Loucy (cell line): ENCODE measurements around the gene PFKFB4.

ENCODE experiments used
- H2AFZ ChIP-seq: fragments of 200-600 bp; sonication (generic); 2 replicates; pipeline ENCODE4 v1.6.0; 2016; ENCODE audit warnings: antibody characterized with exemption, mild to moderate bottlenecking, low read length, moderate library complexity
- H3F3A ChIP-seq: fragments of 200-600 bp; 2 replicates; pipeline ENCODE4 v1.6.0; 2016; ENCODE audit warnings: antibody characterized with exemption, low read depth, mild to moderate bottlenecking
- H3K27me3 ChIP-seq: fragments of 200-600 bp; sonication (generic); 2 replicates; pipeline ENCODE4 v1.6.1; 2014; ENCODE audit warnings: low read length, mild to moderate bottlenecking; ENCODE audit not compliant: insufficient read depth, poor library complexity, severe bottlenecking
- H3K36me3 ChIP-seq: fragments of 200-600 bp; sonication (generic); 2 replicates; pipeline ENCODE4 v1.6.1; 2016; ENCODE audit warnings: low read length; ENCODE audit not compliant: insufficient read depth
- H3K4me1 ChIP-seq: fragments of 200-600 bp; sonication (generic); 2 replicates; pipeline ENCODE4 v1.5.1; 2014; ENCODE audit warnings: low read length, mild to moderate bottlenecking; ENCODE audit not compliant: insufficient read depth, poor library complexity, severe bottlenecking
- H3K4me2 ChIP-seq: fragments of 200-600 bp; sonication (generic); 2 replicates; pipeline ENCODE4 v1.6.0; 2014; ENCODE audit warnings: antibody characterized with exemption, low read length, low read depth, mild to moderate bottlenecking; ENCODE audit not compliant: poor library complexity, severe bottlenecking
- H3K4me3 ChIP-seq: fragments of 200-600 bp; sonication (generic); 2 replicates; pipeline ENCODE4 v1.5.1; 2014; ENCODE audit warnings: low read length, mild to moderate bottlenecking, mixed read lengths; ENCODE audit not compliant: poor library complexity, severe bottlenecking
- H3K79me2 ChIP-seq: fragments of 200-600 bp; sonication (generic); 2 replicates; pipeline ENCODE4 v1.6.1; 2014; ENCODE audit warnings: low read length; ENCODE audit not compliant: insufficient read depth
- H3K9ac ChIP-seq: fragments of 200-600 bp; sonication (generic); 2 replicates; pipeline ENCODE4 v1.6.0; 2014; ENCODE audit warnings: mild to moderate bottlenecking, low read depth, low read length, moderate library complexity; ENCODE audit not compliant: poor library complexity, severe bottlenecking
- H3K9me2 ChIP-seq: fragments of 200-600 bp; sonication (generic); replicated peaks from 2 replicates; pipeline ENCODE4 v1.6.1; 2016; ENCODE audit warnings: low read depth, low read length, mixed read lengths
- H3K9me3 ChIP-seq: fragments of 200-600 bp; sonication (generic); 2 replicates; pipeline ENCODE4 v1.6.1; 2014; ENCODE audit warnings: mild to moderate bottlenecking, antibody characterized with exemption, low read length, low read depth; ENCODE audit not compliant: insufficient read depth
- H4K20me1 ChIP-seq: fragments of 200-600 bp; sonication (generic); 2 replicates; pipeline ENCODE4 v1.6.0; 2014; ENCODE audit warnings: antibody characterized with exemption, low read length, mild to moderate bottlenecking; ENCODE audit not compliant: insufficient read depth, poor library complexity, severe bottlenecking
- CTCF ChIP-seq: fragments of 200-600 bp; sonication (generic); conservative IDR thresholded peaks from 2 replicates; pipeline ENCODE4 v1.5.1; 2014; ENCODE audit warnings: mild to moderate bottlenecking, antibody characterized with exemption, low read length
- EZH2phosphoT487 ChIP-seq: fragments of 200-600 bp; IDR thresholded peaks from 2 replicates; pipeline ENCODE4 v1.6.1; 2018; ENCODE audit warnings: antibody characterized with exemption, mild to moderate bottlenecking, moderate library complexity, borderline replicate concordance

The PFKFB4 gene

GRCh38 chr3:48561045-48561736 is 4.6 kb upstream of the PFKFB4 start:
- TF ChIP-seq EZH2phosphoT487: no peak
- no peak; the same call in 1 of the 2 replicates for TF ChIP-seq CTCF
- Histone ChIP-seq H2AFZ (no peak overlapping the region), H4K20me1 (peaks cover under 1% of the 10 kb centered on the region), H3K9me2 (no peaks in the 10 kb centered on the region), H3K9ac (no peak overlapping the region), H3K4me1 (peaks cover 61% of the 10 kb centered on the region), H3K9me3 (no peaks in the 10 kb centered on the region), H3K4me2 (peak overlapping the region; percentile 50), H3K4me3 (peak overlapping the region; percentile 33), H3K27me3 (no peaks in the 10 kb centered on the region), H3F3A (no peaks in the 10 kb centered on the region), H3K79me2 (peaks cover 4% of the 10 kb centered on the region), H3K36me3 (no peaks in the 10 kb centered on the region)

DNA sequence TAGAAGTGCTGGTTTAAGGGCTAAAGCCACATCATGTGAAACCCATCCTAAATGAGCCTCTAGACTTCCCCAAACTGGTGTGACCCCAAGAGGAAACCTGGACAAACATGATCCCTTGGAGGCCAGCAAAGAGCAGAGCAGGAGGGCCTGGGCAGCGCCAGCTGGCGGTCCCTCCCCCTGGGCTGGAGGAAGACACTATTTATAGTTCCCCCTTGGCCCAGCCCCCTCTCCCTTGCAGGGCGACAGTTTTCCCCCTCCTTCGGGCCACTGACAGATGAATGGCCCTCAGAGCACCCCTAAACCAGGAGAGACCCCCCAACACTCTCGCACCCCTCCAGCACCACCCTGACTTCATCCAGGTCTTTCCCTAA is 4.0 kb upstream of the PFKFB4 start:
- peaks cover 56% of the 10 kb centered on the region for H3K4me1 ChIP-seq
- no peaks in the 10 kb centered on the region for H3K36me3 ChIP-seq
- peaks cover 4% of the 10 kb centered on the region for H4K20me1 ChIP-seq
- no peaks in the 10 kb centered on the region for H3K9me2 ChIP-seq
- no peak overlapping the region for H2AFZ ChIP-seq
- H3K9ac ChIP-seq: peak overlapping the region; percentile 43
- H3F3A ChIP-seq: no peaks in the 10 kb centered on the region
- no peaks in the 10 kb centered on the region for H3K9me3 ChIP-seq
- peak overlapping the region; percentile 33 for H3K4me3 ChIP-seq
- peak overlapping the region; percentile 50 for H3K4me2 ChIP-seq
- TF ChIP-seq EZH2phosphoT487 (no peak), CTCF (no peak)
- peaks cover 10% of the 10 kb centered on the region for H3K79me2 ChIP-seq
- H3K27me3 ChIP-seq: no peaks in the 10 kb centered on the region

GRCh38 chr3:48558493-48559134 is 2.0 kb upstream of the PFKFB4 start:
- Histone ChIP-seq H3K9me3 (no peaks in the 10 kb centered on the region), H3K36me3 (no peaks in the 10 kb centered on the region; the same call in 1 of the 2 replicates), H3K27me3 (no peaks in the 10 kb centered on the region), H3K4me1 (peaks cover 60% of the 10 kb centered on the region), H3F3A (no peaks in the 10 kb centered on the region), H3K79me2 (peaks cover 30% of the 10 kb centered on the region), H3K4me2 (peak overlapping the region; percentile 89), H4K20me1 (peaks cover 17% of the 10 kb centered on the region), H3K9ac (peak overlapping the region; percentile 43), H2AFZ (no peak overlapping the region), H3K9me2 (no peaks in the 10 kb centered on the region), H3K4me3 (no peak overlapping the region)
- TF ChIP-seq CTCF (peak; percentile 42), EZH2phosphoT487 (no peak)
